ENCODE measurements around the gene TMEM270. TPM values are rescaled to one million over a fixed set of nuclear protein-coding genes. Genes with fewer than 3 reads are reported as not detected.

The TMEM270 gene
- total and polyA plus RNA-seq, 2 donors (not counting 1 experiment from before 2014, with no cell fraction given) = not detected

DNA sequence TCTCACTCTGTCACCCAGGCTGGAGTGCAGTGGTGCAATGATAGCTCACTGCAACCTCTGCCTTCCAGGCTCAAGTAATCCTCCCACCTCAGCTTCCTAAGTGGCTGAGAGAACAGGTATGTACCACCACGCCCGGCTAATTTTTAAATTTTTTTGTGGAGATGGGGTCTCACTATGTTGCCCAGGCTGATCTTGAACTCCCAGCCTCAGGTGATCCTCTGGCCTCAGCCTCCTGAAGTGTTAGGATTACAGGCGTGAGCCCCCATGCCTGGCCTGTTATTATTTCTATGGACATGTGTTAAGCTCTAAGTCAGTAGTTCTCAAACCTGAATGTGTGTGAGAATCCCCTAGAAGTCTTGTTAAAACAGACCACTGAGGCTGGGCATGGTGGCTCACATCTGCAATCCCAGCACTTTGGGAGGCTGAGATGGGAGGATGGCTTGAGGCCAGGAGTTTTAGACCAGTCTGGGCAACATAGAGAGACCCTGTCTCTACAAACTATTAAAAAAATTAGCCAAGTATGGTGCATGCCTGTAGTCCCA, 24.5 kb downstream of the TMEM270 start:
- Histone ChIP-seq H3K79me2 (ENCODE audit: control insufficient read depth, insufficient read depth, low read length) (no peaks in the 10 kb centered on the region), H3K4me2 (replicated peaks; ENCODE audit: low read depth, low read length, poor library complexity, severe bottlenecking) (no peak overlapping the region), H3K27me3 (replicated peaks in 1 of 4; ENCODE audit: control extremely low read depth in 1 of 4, control insufficient read depth in 3 of 4, insufficient read depth in 4 of 4, low read length in 3 of 4) (peaks cover 0 to 30% (median 4%) of the 10 kb centered on the region in 4 experiments), H3K4me3 (ENCODE audit: control extremely low read depth in 1 of 5, extremely low read depth in 1 of 5, insufficient read depth in 1 of 5, low read depth in 2 of 5, low read length in 4 of 5) (no peak overlapping the region), H4K20me1 (ENCODE audit: control insufficient read depth, insufficient read depth, low read length, poor library complexity, severe bottlenecking) (no peaks in the 10 kb centered on the region), H3K27ac (ENCODE audit: low read length in 2 of 2) (no peak overlapping the region), H2AFZ (ENCODE audit: insufficient read depth, low read depth, low read length, poor library complexity, severe bottlenecking) (no peak overlapping the region), H3K9ac (ENCODE audit: low read length) (no peak overlapping the region), H3K4me1 (ENCODE audit: control insufficient read depth in 2 of 2, insufficient read depth in 2 of 2, low read length in 2 of 2) (no peaks in the 10 kb centered on the region), H3K9me3 (ENCODE audit: control extremely low read depth in 1 of 3, control insufficient read depth in 2 of 3, insufficient read depth in 1 of 3, low read length in 2 of 3) (no peaks in the 10 kb centered on the region), H3K36me3 (replicated peaks in 1 of 2; ENCODE audit: control extremely low read depth in 1 of 2, control insufficient read depth in 1 of 2, extremely low read depth in 1 of 2, insufficient read depth in 2 of 2, low read length in 1 of 2) (no peaks in the 10 kb centered on the region)
- WGBS (ENCODE audit: insufficient coverage) = 97% methylated on average over 3 of the region's 3 CpGs
- no peak overlapping the region for H3K4me3 Mint-ChIP-seq
- POLR2A ChIA-PET = no interaction called here
- no peak for DNase-seq
- no peak overlapping the region for H3K27ac Mint-ChIP-seq
- peaks cover 35% of the 10 kb centered on the region for H3K27me3 Mint-ChIP-seq
- no peaks in the 10 kb centered on the region for H3K4me1 Mint-ChIP-seq
- no peak for TF ChIP-seq EZH2 (IDR thresholded peaks at IDR 0.05; ENCODE audit: borderline replicate concordance, insufficient read depth, low read depth, low read length, poor library complexity, severe bottlenecking)
- TF ChIP-seq, protein P1, sequence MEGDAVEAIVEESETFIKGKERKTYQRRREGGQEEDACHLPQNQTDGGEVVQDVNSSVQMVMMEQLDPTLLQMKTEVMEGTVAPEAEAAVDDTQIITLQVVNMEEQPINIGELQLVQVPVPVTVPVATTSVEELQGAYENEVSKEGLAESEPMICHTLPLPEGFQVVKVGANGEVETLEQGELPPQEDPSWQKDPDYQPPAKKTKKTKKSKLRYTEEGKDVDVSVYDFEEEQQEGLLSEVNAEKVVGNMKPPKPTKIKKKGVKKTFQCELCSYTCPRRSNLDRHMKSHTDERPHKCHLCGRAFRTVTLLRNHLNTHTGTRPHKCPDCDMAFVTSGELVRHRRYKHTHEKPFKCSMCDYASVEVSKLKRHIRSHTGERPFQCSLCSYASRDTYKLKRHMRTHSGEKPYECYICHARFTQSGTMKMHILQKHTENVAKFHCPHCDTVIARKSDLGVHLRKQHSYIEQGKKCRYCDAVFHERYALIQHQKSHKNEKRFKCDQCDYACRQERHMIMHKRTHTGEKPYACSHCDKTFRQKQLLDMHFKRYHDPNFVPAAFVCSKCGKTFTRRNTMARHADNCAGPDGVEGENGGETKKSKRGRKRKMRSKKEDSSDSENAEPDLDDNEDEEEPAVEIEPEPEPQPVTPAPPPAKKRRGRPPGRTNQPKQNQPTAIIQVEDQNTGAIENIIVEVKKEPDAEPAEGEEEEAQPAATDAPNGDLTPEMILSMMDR (IDR thresholded peaks at IDR 0.05) = no peak
- no peak for ATAC-seq (ENCODE audit: low read depth)
- H3K9me3 Mint-ChIP-seq (ENCODE audit: insufficient read depth) = no peaks in the 10 kb centered on the region
- CTCF ChIA-PET = no interaction called here
- intact Hi-C loops (cut with micrococcal nuclease) = no loop called here

DNA sequence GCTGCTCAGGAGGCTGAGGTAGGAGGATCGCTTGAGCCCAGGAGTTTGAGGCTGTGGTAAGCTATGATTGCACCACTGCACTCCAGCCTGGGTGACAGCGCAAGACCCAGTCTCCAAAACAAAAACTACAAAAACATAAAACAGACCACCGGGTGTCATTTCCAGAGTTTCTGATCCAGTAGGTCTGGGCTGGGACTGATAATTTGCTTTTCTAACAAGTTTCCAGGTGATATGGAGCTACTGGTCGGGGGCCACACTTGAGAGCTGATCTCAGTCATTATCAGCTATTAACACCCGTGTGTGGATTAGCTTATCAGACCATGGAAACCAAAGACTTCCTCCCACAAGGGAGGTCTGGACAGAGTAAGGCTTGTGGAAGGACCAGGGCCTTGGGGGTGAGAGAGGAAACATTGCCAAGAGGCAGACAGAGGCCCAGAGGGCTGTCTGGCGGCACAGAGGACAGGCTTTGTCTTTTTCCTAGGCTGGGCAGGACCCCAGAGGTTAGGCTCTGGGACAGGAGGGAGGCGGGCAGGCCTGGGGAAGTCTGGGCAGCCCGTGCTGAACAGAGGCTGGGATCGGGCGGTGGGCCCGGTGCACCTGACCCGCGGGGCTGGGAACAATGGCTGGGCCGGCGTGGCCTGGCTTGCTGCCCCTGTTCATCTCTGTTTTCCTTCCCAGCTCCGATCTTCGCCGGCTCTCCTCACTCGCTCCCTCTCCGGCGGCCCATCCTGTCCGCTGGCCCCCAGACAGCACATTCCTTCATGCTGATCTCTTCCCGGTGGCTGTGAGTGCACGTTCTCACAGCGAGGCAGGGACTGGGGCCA, 25.2 kb downstream of the TMEM270 start:
- Histone ChIP-seq H3K9ac (ENCODE audit: low read length) (no peak overlapping the region), H3K9me3 (ENCODE audit: control extremely low read depth in 1 of 3, control insufficient read depth in 2 of 3, insufficient read depth in 1 of 3, low read length in 2 of 3) (no peaks in the 10 kb centered on the region), H3K4me2 (replicated peaks; ENCODE audit: low read depth, low read length, poor library complexity, severe bottlenecking) (no peak overlapping the region), H3K4me3 (ENCODE audit: control extremely low read depth in 1 of 5, extremely low read depth in 1 of 5, insufficient read depth in 1 of 5, low read depth in 2 of 5, low read length in 4 of 5) (no peak overlapping the region), H3K79me2 (ENCODE audit: control insufficient read depth, insufficient read depth, low read length) (no peaks in the 10 kb centered on the region), H2AFZ (ENCODE audit: insufficient read depth, low read depth, low read length, poor library complexity, severe bottlenecking) (no peak overlapping the region), H4K20me1 (ENCODE audit: control insufficient read depth, insufficient read depth, low read length, poor library complexity, severe bottlenecking) (no peaks in the 10 kb centered on the region), H3K36me3 (replicated peaks in 1 of 2; ENCODE audit: control extremely low read depth in 1 of 2, control insufficient read depth in 1 of 2, extremely low read depth in 1 of 2, insufficient read depth in 2 of 2, low read length in 1 of 2) (no peaks in the 10 kb centered on the region), H3K27ac (ENCODE audit: low read length in 2 of 2) (no peak overlapping the region), H3K4me1 (ENCODE audit: control insufficient read depth in 2 of 2, insufficient read depth in 2 of 2, low read length in 2 of 2) (no peaks in the 10 kb centered on the region), H3K27me3 (replicated peaks in 1 of 4; ENCODE audit: control extremely low read depth in 1 of 4, control insufficient read depth in 3 of 4, insufficient read depth in 4 of 4, low read length in 3 of 4) (peaks cover 0 to 30% (median 4%) of the 10 kb centered on the region in 4 experiments)
- no peaks in the 10 kb centered on the region for H3K9me3 Mint-ChIP-seq (ENCODE audit: insufficient read depth)
- POLR2A ChIA-PET = no interaction called here
- WGBS (ENCODE audit: insufficient coverage) = 30% methylated on average over 18 of the region's 25 CpGs
- ATAC-seq (ENCODE audit: low read depth) (no peak), DNase-seq (no peak)
- no peak overlapping the region for H3K27ac Mint-ChIP-seq
- no peak overlapping the region for H3K4me3 Mint-ChIP-seq
- intact Hi-C loops (cut with micrococcal nuclease) = no loop called here
- no peaks in the 10 kb centered on the region for H3K4me1 Mint-ChIP-seq
- H3K27me3 Mint-ChIP-seq = peaks cover 37% of the 10 kb centered on the region
- TF ChIP-seq EZH2 (IDR thresholded peaks at IDR 0.05; ENCODE audit: borderline replicate concordance, insufficient read depth, low read depth, low read length, poor library complexity, severe bottlenecking) = no peak
- TF ChIP-seq, protein P1 (IDR thresholded peaks at IDR 0.05) = no peak
- CTCF ChIA-PET = no interaction called here

All from B cell (primary cell).